OCI-LY7 (cell line): ENCODE data around the gene DPH6.

Source experiments
- EZH2phosphoT487 ChIP-seq: fragments of 200-600 bp; sonication (generic); IDR thresholded peaks from 2 replicates; pipeline ENCODE4 v1.6.1; 2018; ENCODE audit warnings: low read depth, borderline replicate concordance, mild to moderate bottlenecking, mixed run types, antibody characterized with exemption, low read length, moderate library complexity, mixed read lengths
- TF ChIP-seq, protein P1 (sequence below): fragments of 200-600 bp; sonication (generic); conservative IDR thresholded peaks from 2 replicates; pipeline ENCODE4 v1.5.1; 2014; ENCODE audit warnings: mild to moderate bottlenecking, antibody characterized with exemption, low read length, moderate library complexity, mixed read lengths

DNA sequence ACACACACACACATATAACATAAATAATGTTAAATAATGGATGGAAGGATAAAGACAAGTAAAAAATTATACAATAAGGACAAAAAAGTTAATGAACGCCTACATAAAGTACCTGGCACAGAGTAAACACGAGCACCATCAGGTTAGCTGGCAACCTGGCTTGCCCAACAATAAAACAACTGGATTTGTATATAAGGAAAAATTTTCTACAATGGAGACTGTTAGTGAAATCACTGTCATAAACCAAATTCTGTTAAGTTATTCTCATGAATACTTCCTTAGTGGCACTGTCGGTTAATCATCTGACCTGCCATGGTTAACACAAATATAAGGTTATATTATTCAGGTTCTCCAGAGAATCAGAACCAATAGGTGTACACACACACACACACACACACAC is 54.8 kb downstream of the DPH6 start:
- TF ChIP-seq, protein P1, sequence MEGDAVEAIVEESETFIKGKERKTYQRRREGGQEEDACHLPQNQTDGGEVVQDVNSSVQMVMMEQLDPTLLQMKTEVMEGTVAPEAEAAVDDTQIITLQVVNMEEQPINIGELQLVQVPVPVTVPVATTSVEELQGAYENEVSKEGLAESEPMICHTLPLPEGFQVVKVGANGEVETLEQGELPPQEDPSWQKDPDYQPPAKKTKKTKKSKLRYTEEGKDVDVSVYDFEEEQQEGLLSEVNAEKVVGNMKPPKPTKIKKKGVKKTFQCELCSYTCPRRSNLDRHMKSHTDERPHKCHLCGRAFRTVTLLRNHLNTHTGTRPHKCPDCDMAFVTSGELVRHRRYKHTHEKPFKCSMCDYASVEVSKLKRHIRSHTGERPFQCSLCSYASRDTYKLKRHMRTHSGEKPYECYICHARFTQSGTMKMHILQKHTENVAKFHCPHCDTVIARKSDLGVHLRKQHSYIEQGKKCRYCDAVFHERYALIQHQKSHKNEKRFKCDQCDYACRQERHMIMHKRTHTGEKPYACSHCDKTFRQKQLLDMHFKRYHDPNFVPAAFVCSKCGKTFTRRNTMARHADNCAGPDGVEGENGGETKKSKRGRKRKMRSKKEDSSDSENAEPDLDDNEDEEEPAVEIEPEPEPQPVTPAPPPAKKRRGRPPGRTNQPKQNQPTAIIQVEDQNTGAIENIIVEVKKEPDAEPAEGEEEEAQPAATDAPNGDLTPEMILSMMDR: no peak
- no peak for TF ChIP-seq EZH2phosphoT487
